DND-41 (cell line): Measurements from ENCODE around the gene RABGGTA.
"Not testable (repeated sequence)": the region's sequence is repeated elsewhere in the genome, so short reads cannot be mapped to it uniquely, and the experiment has no call there.

Experiments used
- CTCF ChIP-seq: IDR thresholded peaks from 2 replicates; pipeline ENCODE4 v1.5.1; 2012; ENCODE audit warnings: borderline replicate concordance, low read length, moderate library complexity, mild to moderate bottlenecking; ENCODE audit not compliant: poor library complexity, severe bottlenecking; ENCODE audit errors: extremely low read depth
- EZH2 ChIP-seq: IDR thresholded peaks from 3 replicates; pipeline ENCODE4 v1.6.1; 2012; ENCODE audit warnings: borderline replicate concordance, low read depth, mild to moderate bottlenecking, moderate library complexity, low read length, inconsistent platforms; ENCODE audit not compliant: severe bottlenecking

GRCh38 chr14:24216876-24217275 lies 54.5 kb downstream of the RABGGTA start:
- not testable (repeated sequence) for TF ChIP-seq CTCF, EZH2
